ENCODE measurements around the gene SCN4B.

The SCN4B gene

GRCh38 chr11:118145285-118146227, 7.1 kb downstream of the SCN4B start:
- peak overlapping the region; percentile 56 for H3K4me3 ChIP-seq (ENCODE audit: low read length)
- peak; percentile 96 for DNase-seq (ENCODE audit: low read depth)
- TF ChIP-seq, protein P1, sequence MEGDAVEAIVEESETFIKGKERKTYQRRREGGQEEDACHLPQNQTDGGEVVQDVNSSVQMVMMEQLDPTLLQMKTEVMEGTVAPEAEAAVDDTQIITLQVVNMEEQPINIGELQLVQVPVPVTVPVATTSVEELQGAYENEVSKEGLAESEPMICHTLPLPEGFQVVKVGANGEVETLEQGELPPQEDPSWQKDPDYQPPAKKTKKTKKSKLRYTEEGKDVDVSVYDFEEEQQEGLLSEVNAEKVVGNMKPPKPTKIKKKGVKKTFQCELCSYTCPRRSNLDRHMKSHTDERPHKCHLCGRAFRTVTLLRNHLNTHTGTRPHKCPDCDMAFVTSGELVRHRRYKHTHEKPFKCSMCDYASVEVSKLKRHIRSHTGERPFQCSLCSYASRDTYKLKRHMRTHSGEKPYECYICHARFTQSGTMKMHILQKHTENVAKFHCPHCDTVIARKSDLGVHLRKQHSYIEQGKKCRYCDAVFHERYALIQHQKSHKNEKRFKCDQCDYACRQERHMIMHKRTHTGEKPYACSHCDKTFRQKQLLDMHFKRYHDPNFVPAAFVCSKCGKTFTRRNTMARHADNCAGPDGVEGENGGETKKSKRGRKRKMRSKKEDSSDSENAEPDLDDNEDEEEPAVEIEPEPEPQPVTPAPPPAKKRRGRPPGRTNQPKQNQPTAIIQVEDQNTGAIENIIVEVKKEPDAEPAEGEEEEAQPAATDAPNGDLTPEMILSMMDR (IDR thresholded peaks at IDR 0.05; ENCODE audit: insufficient read depth, low read depth, low read length, missing control alignments) = peak; percentile 83

DNA sequence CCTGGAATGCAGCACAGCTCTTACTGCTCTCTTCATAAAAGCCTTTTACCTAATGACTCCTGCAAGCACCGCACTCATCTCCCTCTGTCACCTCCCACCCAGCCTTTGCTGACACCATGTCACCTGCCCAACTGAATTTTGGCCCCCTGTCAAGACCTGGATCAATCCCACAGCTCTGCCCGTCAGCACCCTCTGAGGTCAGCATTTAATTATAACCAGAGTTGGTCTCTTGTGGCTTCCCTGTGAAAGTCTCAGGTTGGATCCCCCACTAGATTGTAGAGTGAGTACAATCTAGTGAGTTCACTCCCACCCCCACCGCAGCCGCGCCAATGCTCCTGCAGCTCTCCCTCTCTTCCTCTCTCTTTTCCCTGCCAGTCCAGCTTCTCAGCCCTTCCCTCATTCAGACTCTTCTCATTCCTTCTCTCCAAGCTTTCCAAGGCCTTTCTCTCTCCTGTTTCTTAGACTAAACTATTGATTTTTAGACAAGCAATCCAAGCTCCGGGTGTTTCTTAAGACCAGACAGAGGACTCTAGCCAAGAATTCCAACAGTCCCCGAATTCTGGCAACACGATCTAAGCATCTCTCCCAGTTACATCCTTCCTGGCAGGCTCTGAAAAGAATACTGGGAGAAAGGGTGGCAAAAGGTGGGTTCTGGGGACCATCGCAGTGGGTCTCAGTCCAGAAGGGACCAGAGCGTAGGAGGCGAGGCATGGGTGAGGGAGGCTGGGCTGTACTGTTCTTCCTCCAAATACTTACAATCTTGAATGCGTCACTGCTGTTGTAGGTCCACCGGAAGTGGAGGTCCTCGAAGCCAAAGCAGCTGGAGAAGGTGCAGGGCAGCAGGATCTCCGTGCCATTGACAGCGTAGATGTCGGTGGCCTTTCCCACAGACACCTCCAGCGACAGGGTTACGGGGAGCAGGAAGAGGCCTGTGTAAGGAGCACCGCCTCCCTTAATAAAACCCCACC, 8.0 kb downstream of the SCN4B start:
- TF ChIP-seq, protein P1 (IDR thresholded peaks at IDR 0.05; ENCODE audit: insufficient read depth, low read depth, low read length, missing control alignments) = no peak
- H3K4me3 ChIP-seq (ENCODE audit: low read length) = no peak overlapping the region
- DNase-seq (ENCODE audit: low read depth) = no peak

- TF ChIP-seq, protein P1 (IDR thresholded peaks at IDR 0.05; ENCODE audit: insufficient read depth, low read depth, low read length, missing control alignments) = no peak
- no peak for DNase-seq (ENCODE audit: low read depth)
- no peak overlapping the region for H3K4me3 ChIP-seq (ENCODE audit: low read length)
Measured at GRCh38 chr11:118143661-118144185, 8.9 kb downstream of the SCN4B start.

DNA sequence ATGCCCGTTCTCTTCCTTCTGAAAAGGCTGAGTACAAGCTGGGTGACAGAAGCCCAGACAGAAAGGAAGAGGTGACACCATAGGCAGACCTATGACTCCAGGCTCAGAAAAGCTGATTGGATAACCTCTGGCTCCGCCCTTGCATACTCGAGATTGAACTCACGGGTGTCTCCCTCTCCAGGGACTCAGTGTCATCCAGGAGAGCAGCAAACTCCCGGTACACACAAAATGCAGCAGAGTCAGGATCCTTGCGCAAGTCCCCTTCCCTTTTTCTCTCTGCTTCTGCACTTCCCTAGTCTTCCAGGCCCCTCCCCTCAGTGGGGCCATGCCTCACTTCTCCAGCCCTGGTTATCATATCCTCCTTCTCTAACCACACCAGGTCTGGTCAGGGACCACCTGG, 9.8 kb downstream of the SCN4B start:
- TF ChIP-seq, protein P1 (IDR thresholded peaks at IDR 0.05; ENCODE audit: insufficient read depth, low read depth, low read length, missing control alignments) = no peak
- H3K4me3 ChIP-seq (ENCODE audit: low read length) = no peak overlapping the region
- DNase-seq (ENCODE audit: low read depth) = peak; percentile 74

- DNase-seq (ENCODE audit: low read depth) = peak; percentile 94
- TF ChIP-seq, protein P1 (IDR thresholded peaks at IDR 0.05; ENCODE audit: insufficient read depth, low read depth, low read length, missing control alignments) = no peak
- no peak overlapping the region for H3K4me3 ChIP-seq (ENCODE audit: low read length)
Measured at GRCh38 chr11:118142081-118142480, 10.5 kb downstream of the SCN4B start.

DNA sequence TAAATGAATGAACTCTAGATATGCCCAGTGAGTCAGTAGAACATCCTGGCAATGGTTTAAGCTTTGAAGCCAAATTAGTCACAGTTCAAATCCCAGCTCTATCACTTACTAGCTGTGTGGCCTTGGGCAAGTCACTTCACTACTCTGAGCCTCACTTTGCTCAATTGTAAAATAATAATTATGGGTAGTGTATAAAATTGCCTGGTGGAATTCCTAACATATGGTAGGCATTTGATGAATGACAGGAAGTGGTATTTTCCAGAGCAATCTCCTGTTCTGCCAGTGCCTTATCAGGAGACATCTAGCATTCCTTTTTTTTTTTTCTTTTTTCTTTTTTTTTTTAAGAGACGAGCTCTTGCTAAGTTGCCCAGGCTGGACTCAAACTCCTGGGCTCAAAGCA, 13.0 kb downstream of the SCN4B start:
- no peak overlapping the region for H3K4me3 ChIP-seq (ENCODE audit: low read length)
- TF ChIP-seq, protein P1 (IDR thresholded peaks at IDR 0.05; ENCODE audit: insufficient read depth, low read depth, low read length, missing control alignments) = no peak
- no peak for DNase-seq (ENCODE audit: low read depth)

Measured in epithelial cell of esophagus (primary cell).